GM18517 (cell line): ENCODE data around the gene DOCK11.
"Not testable (repeated sequence)": the region's sequence is repeated elsewhere in the genome, so short reads cannot be mapped to it uniquely, and the experiment has no call there.

Experiments
- ATAC-seq: cut with Tn5 transposase; IDR thresholded peaks from one replicate; pipeline ENCODE4 v1.9.1; 2021; ENCODE audit warnings: mild to moderate bottlenecking, moderate library complexity; ENCODE audit not compliant: unreplicated experiment

The DOCK11 gene

GRCh38 chrX:118727686-118728339 is 232.2 kb downstream of the DOCK11 start:
- ATAC-seq: no peak

GRCh38 chrX:118729042-118729652 is 233.5 kb downstream of the DOCK11 start:
- no peak for ATAC-seq

GRCh38 chrX:118730500-118731247 is 235.1 kb downstream of the DOCK11 start:
- ATAC-seq: no peak

- not testable (repeated sequence) for ATAC-seq
These were observed 236.9 kb downstream of the DOCK11 start for GRCh38 chrX:118732551-118732950.

- peak; percentile 50 for ATAC-seq
These were observed 239.3 kb downstream of the DOCK11 start for GRCh38 chrX:118734909-118735308.
